ENCODE results near the gene MDFIC2.

- no peak for TF ChIP-seq POLR2A (IDR thresholded peaks at IDR 0.05)
- TF ChIP-seq POLR2AphosphoS5 (IDR thresholded peaks at IDR 0.05) = no peak
Measured at GRCh38 chr3:70306736-70307135, 5.7 kb downstream of the MDFIC2 start.

All from suprapubic skin (tissue), 4 donors.